PFSK-1 (cell line): ENCODE results near the gene CETN3.

ENCODE experiments used
- FOXP2 ChIP-seq: optimal IDR thresholded peaks from 2 replicates; pipeline ENCODE3; 2011; ENCODE audit warnings: borderline replicate concordance, control low read depth, inconsistent platforms; ENCODE audit not compliant: insufficient read depth; ENCODE audit errors: extremely low read length, extremely low read depth
- POLR2AphosphoS5 ChIP-seq: IDR thresholded peaks from 2 replicates; pipeline ENCODE4 v1.6.1; 2012; ENCODE audit warnings: low read depth, mild to moderate bottlenecking, control low read depth, low read length, moderate library complexity
- SIN3A ChIP-seq: IDR thresholded peaks from 2 replicates; pipeline ENCODE4 v1.6.1; 2012; ENCODE audit warnings: mild to moderate bottlenecking, low read length, moderate library complexity, borderline replicate concordance; ENCODE audit not compliant: insufficient read depth
- TAF1 ChIP-seq: IDR thresholded peaks from 2 replicates; pipeline ENCODE4 v1.6.1; 2012; ENCODE audit warnings: low read length, control low read depth, borderline replicate concordance; ENCODE audit not compliant: insufficient read depth
- TF ChIP-seq, protein P1 (sequence below), 2 experiments: IDR thresholded peaks; 2 replicates each; pipeline versions ENCODE4 v1.6.1 to v1.8.0; 2011 to 2012; ENCODE audit warnings: low read depth in 2 of 2, low read length in 2 of 2, control low read depth in 1 of 2, inconsistent platforms in 1 of 2, mild to moderate bottlenecking in 1 of 2, moderate library complexity in 1 of 2; ENCODE audit not compliant: insufficient read depth in 1 of 2

Gene CETN3

DNA sequence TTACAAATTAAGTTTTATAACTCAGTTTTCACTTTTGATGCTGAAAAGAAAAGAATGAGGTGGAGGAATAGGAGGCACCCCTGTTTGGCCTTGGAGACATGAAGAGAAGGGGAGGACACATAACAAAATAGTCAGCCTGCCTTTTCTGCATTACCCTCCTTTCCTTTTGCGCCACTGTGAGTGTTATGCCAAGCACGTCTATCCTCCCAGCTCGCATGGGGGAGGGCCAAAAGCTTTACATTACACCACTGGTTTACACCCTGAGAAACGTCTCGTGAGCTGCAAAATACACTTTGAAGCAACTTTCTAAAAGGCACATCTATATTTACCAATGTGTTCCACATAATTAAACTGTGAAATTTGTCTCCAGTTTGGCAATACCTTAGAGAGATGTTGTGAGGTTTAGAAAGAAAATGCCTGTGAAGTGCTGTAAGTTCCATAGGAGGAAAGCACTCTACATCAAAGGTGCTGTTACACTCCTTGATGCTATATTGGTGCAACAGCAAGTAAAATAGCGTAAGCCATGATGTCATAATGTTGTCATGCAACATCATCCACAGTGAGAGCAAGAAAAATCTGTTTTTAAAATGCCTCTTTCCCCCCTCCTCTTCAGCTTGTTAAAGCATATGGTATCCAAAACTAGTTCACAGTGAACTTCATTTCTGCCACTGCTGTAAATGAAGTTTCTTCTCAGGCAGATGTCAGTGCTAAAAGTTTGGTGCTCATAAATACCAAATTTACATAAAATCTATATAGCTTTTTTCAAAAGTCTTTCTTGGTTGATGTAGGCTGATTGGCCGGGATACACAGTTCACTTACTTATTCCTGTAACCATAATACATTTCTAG is 50.3 kb downstream of the CETN3 start:
- TF ChIP-seq, protein P1, sequence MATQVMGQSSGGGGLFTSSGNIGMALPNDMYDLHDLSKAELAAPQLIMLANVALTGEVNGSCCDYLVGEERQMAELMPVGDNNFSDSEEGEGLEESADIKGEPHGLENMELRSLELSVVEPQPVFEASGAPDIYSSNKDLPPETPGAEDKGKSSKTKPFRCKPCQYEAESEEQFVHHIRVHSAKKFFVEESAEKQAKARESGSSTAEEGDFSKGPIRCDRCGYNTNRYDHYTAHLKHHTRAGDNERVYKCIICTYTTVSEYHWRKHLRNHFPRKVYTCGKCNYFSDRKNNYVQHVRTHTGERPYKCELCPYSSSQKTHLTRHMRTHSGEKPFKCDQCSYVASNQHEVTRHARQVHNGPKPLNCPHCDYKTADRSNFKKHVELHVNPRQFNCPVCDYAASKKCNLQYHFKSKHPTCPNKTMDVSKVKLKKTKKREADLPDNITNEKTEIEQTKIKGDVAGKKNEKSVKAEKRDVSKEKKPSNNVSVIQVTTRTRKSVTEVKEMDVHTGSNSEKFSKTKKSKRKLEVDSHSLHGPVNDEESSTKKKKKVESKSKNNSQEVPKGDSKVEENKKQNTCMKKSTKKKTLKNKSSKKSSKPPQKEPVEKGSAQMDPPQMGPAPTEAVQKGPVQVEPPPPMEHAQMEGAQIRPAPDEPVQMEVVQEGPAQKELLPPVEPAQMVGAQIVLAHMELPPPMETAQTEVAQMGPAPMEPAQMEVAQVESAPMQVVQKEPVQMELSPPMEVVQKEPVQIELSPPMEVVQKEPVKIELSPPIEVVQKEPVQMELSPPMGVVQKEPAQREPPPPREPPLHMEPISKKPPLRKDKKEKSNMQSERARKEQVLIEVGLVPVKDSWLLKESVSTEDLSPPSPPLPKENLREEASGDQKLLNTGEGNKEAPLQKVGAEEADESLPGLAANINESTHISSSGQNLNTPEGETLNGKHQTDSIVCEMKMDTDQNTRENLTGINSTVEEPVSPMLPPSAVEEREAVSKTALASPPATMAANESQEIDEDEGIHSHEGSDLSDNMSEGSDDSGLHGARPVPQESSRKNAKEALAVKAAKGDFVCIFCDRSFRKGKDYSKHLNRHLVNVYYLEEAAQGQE (IDR thresholded peaks at IDR 0.05; ENCODE audit: insufficient read depth in 1 of 2, low read depth in 2 of 2, low read length in 2 of 2), result no peak
- TF ChIP-seq SIN3A, result no peak
- TF ChIP-seq TAF1, result no peak
- no peak for TF ChIP-seq FOXP2
- TF ChIP-seq POLR2AphosphoS5, result no peak

DNA sequence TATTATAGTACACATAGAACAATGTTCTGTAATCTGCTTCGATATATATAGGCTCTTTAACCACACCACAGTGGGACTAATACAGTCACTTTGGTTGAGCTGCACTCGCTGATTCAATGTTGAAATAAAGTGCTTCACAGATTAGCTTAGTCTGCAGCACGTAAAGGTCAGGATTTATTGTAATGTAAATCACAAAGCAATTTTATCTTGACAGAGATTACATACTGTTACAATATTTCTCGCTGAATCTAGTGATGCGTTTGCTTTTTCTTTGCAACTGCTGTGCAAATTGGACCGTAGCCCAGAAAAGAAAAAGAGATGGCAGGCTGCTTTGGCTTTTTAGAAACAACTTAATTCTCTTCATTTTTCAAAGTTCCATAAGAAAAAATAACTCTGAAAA is 52.9 kb downstream of the CETN3 start:
- TF ChIP-seq FOXP2 (no peak), SIN3A (no peak)

DNA sequence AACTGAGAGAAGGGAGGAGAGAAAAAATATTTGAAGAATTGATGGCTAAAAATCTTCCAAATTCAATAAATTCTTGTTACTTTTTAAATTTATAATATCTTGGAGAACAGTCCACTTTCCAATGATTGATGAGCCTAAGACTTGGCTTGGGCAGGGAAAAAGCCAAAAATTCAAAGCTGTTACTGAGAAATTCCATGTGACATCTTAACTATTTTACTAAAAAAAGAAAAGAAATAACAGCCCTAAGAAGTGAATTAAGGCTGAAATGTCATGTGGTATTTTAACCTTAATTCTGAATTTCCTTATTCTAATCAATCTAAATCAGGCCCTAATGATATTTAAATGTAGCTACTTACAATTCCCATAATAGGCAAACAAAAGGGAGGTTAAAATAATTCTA is 53.4 kb downstream of the CETN3 start:
- TF ChIP-seq SIN3A, result no peak

DNA sequence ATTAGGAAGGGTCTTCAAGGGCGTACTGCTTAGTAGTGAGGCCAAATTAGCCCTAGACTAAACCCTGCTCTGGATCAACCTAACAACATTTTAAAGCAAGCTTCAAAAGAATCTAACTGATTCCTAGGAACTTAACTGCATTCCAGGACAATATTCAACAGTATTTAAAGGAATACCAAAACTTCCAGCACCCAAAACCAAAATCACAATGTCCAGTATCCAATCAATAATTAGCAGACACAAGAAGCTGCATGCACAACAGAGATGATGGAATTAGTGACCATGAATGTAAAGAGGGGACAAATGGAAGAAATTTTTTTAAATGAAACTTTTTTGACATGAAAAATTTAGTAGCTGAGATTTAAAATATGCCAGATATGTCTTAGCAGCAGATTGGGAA is 53.9 kb downstream of the CETN3 start:
- no peak for TF ChIP-seq SIN3A
- TF ChIP-seq TAF1, result no peak
- TF ChIP-seq FOXP2, result no peak
- TF ChIP-seq, protein P1 (IDR thresholded peaks at IDR 0.05; ENCODE audit: insufficient read depth in 1 of 2, low read depth in 2 of 2, low read length in 2 of 2), result no peak
- no peak for TF ChIP-seq POLR2AphosphoS5

DNA sequence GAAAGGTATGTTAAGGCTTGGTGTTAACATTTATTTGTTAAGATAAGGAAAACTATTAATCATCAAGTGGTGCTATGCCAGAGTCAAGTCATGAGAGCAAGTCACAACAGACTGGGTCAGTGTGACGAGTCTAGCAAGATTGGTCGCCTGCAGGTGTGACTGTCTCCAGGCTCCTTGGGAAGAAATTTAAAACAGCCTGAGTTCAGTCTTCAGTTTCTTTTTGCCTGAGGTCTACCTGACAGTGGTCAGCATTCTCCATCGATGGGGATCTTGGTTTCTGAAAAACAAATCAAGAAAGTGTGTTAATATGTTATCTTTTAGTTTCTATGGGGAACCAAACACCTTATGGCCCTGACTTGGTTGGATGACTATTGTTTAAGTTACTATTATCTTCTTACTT is 56.3 kb downstream of the CETN3 start:
- TF ChIP-seq, protein P1 (IDR thresholded peaks at IDR 0.05; ENCODE audit: insufficient read depth in 1 of 2, low read depth in 2 of 2, low read length in 2 of 2), result no peak
- TF ChIP-seq FOXP2 (no peak), TAF1 (no peak), SIN3A (no peak), POLR2AphosphoS5 (no peak)

DNA sequence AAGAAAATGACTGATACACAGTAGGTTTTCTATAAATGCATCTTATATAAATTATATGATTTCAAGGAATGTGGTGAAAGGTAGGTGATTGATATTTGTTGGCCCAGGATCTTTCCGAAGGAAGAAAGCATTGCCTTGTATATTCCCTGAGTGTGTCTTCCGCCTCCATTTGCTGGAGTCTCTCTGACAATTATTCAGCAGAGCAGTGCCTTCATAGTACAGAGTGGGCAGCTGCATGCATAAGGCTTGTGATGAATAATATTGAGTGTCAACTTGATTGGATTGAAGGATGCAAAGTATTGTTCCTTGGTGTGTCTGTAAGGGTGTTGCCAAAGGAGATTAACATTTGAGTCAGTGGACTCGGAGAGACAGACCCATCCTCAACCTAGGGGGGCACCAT is 58.5 kb downstream of the CETN3 start:
- TF ChIP-seq SIN3A (no peak), POLR2AphosphoS5 (no peak), TAF1 (no peak), FOXP2 (no peak)
- TF ChIP-seq, protein P1 (IDR thresholded peaks at IDR 0.05; ENCODE audit: insufficient read depth in 1 of 2, low read depth in 2 of 2, low read length in 2 of 2), result no peak
